IMR-90 (cell line): ENCODE data around the gene HTR3E. TPM values are rescaled to one million over a fixed set of nuclear protein-coding genes. Genes with fewer than 3 reads are reported as not detected.

Experiments used
- ATAC-seq: fragments of 200-7000 bp; cut with Tn5 transposase; 2 replicates; pipeline ENCODE4 v1.9.1; 2020; ENCODE audit warnings: low read depth, mild to moderate bottlenecking, moderate library complexity
- BruUV-seq: library from RNA; stranded (reverse); fragments of 400-500 nt; replicated peaks from 2 replicates; lab custom pipeline; 2021; lab: Mats Ljungman, UMichigan
- CTCF ChIA-PET: fragments of 300-600 bp; formaldehyde crosslinking; extraction: SDS; loops from one replicate; lab custom pipeline; 2021; ENCODE audit warnings: antibody characterized with exemption; lab: Yijun Ruan, JAX
- POLR2A ChIA-PET: fragments of 300-600 bp; sonication (Branson Sonifier 250); formaldehyde crosslinking; loops from one replicate; lab custom pipeline; 2022; ENCODE audit warnings: antibody characterized with exemption; ENCODE audit not compliant: unreplicated experiment; lab: Charles Lee
- DNase-seq: peaks from one replicate; pipeline ENCODE4 v3.0.0; 2013
- H2AFZ ChIP-seq: replicated peaks from 2 replicates; pipeline ENCODE3; 2013; ENCODE audit warnings: low read length, mild to moderate bottlenecking; ENCODE audit not compliant: poor library complexity
- H2AK5ac ChIP-seq: 2 replicates; pipeline ENCODE4 v1.6.1; 2013; ENCODE audit warnings: low read depth, low read length, inconsistent platforms
- H2AK9ac ChIP-seq: replicated peaks from 2 replicates; pipeline ENCODE3; 2013; ENCODE audit warnings: mild to moderate bottlenecking, low read depth, low read length, moderate library complexity; ENCODE audit not compliant: poor library complexity
- H2BK120ac ChIP-seq: 2 replicates; pipeline ENCODE4 v1.6.1; 2013; ENCODE audit warnings: low read depth, low read length, inconsistent platforms
- H2BK15ac ChIP-seq: 3 replicates; pipeline ENCODE4 v1.6.1; 2013; ENCODE audit warnings: low read depth, low read length, inconsistent platforms
- H2BK20ac ChIP-seq: 2 replicates; pipeline ENCODE4 v1.6.1; 2013; ENCODE audit warnings: low read depth, mild to moderate bottlenecking, inconsistent platforms, low read length, moderate library complexity
- H2BK5ac ChIP-seq: 2 replicates; pipeline ENCODE4 v1.6.1; 2013; ENCODE audit warnings: mild to moderate bottlenecking, low read depth, low read length, inconsistent platforms; ENCODE audit not compliant: poor library complexity, severe bottlenecking
- H3K14ac ChIP-seq: replicated peaks from 2 replicates; pipeline ENCODE4 v1.6.1; 2013; ENCODE audit warnings: low read depth, low read length, inconsistent platforms
- H3K18ac ChIP-seq: 2 replicates; pipeline ENCODE4 v1.6.1; 2013; ENCODE audit warnings: low read depth, low read length, control low read depth
- H3K23ac ChIP-seq: 2 replicates; pipeline ENCODE4 v1.6.1; 2013; ENCODE audit warnings: low read depth, low read length, inconsistent platforms
- H3K27ac ChIP-seq: 2 replicates; pipeline ENCODE4 v1.5.1; 2013; ENCODE audit warnings: mild to moderate bottlenecking, control low read depth, low read length; ENCODE audit not compliant: insufficient read depth
- H3K27me3 ChIP-seq: 2 replicates; pipeline ENCODE4 v1.6.1; 2013; ENCODE audit warnings: low read length; ENCODE audit not compliant: control insufficient read depth, insufficient read depth
- H3K36me3 ChIP-seq: 2 replicates; pipeline ENCODE4 v1.6.1; 2013; ENCODE audit warnings: low read length, mixed read lengths; ENCODE audit not compliant: control insufficient read depth, insufficient read depth
- H3K4ac ChIP-seq: 2 replicates; pipeline ENCODE4 v1.6.1; 2013; ENCODE audit warnings: low read depth, low read length, inconsistent platforms
- H3K4me1 ChIP-seq: 2 replicates; pipeline ENCODE4 v1.6.1; 2013; ENCODE audit warnings: low read length, mixed read lengths; ENCODE audit not compliant: control insufficient read depth, insufficient read depth
- H3K4me2 ChIP-seq: 2 replicates; pipeline ENCODE4 v1.6.1; 2013; ENCODE audit warnings: low read depth, mild to moderate bottlenecking, control low read depth, low read length, moderate library complexity
- H3K4me3 ChIP-seq: 2 replicates; pipeline ENCODE4 v1.5.1; 2013; ENCODE audit warnings: low read depth, mild to moderate bottlenecking, control low read depth, low read length, moderate library complexity; ENCODE audit not compliant: insufficient read depth
- H3K56ac ChIP-seq: 2 replicates; pipeline ENCODE4 v1.6.1; 2013; ENCODE audit warnings: low read length, inconsistent platforms; ENCODE audit not compliant: insufficient read depth; ENCODE audit errors: extremely low read depth
- H3K79me1 ChIP-seq, 2 experiments: 2 replicates each; pipeline ENCODE4 v1.6.1; 2013; ENCODE audit warnings: low read length in 2 of 2, inconsistent platforms in 1 of 2, low read depth in 1 of 2
- H3K9ac ChIP-seq: 2 replicates; pipeline ENCODE4 v1.6.1; 2013; ENCODE audit warnings: low read depth, low read length, control low read depth
- H3K9me1 ChIP-seq: 2 replicates; pipeline ENCODE4 v1.6.1; 2013; ENCODE audit warnings: low read length, inconsistent platforms; ENCODE audit not compliant: insufficient read depth
- H3K9me3 ChIP-seq: 2 replicates; pipeline ENCODE4 v1.6.1; 2013; ENCODE audit warnings: low read length; ENCODE audit not compliant: control insufficient read depth, insufficient read depth
- H4K20me1 ChIP-seq: 2 replicates; pipeline ENCODE4 v1.6.1; 2013; ENCODE audit warnings: low read length, inconsistent platforms; ENCODE audit not compliant: insufficient read depth
- H4K5ac ChIP-seq: 2 replicates; pipeline ENCODE4 v1.6.1; 2013; ENCODE audit warnings: mild to moderate bottlenecking, low read depth, low read length, control low read depth
- H4K8ac ChIP-seq, 2 experiments: 2 replicates each; pipeline ENCODE4 v1.6.1; 2013; ENCODE audit warnings: low read depth in 2 of 2, low read length in 2 of 2, control low read depth in 1 of 2, inconsistent platforms in 1 of 2
- H4K91ac ChIP-seq: 2 replicates; pipeline ENCODE4 v1.6.1; 2013; ENCODE audit warnings: low read depth, low read length, inconsistent platforms; ENCODE audit not compliant: insufficient read depth
- CHD1 ChIP-seq: IDR thresholded peaks from 2 replicates; pipeline ENCODE4 v1.6.1; 2012; ENCODE audit warnings: low read depth, low read length, improper control_type of control experiment
- FOS ChIP-seq: fragments of 150-350 bp; IDR thresholded peaks from 2 replicates; pipeline ENCODE4 v1.6.1; 2016; ENCODE audit warnings: low read depth, low read length
- WGBS, 2 experiments: methylation state at CpG; one replicate each; pipeline versions ENCODE4 v1.1.5 to v1.1.7; 2013; ENCODE audit warnings: missing lambda C conversion rate in 2 of 2; ENCODE audit not compliant: insufficient read length in 1 of 2; ENCODE audit errors: extremely low coverage in 2 of 2; 5-methylcytosine and 5-hydroxymethylcytosine counted together
- dilution Hi-C: fragments of 300-500 bp; cut with HindIII; formaldehyde crosslinking; loops from one replicate; pipeline ENCODE4 v1.14.3; 2018; ENCODE audit warnings: low sequenced_read_pairs; ENCODE audit not compliant: unreplicated experiment
- in situ Hi-C: fragments of 300-500 bp; cut with MboI; formaldehyde crosslinking; loops from 3 replicates; pipeline ENCODE4 v1.14.3; 2019; ENCODE audit warnings: low sequenced_read_pairs, inconsistent platforms, mixed read lengths
- intact Hi-C: fragments of 100-400 bp; cut with micrococcal nuclease; formaldehyde crosslinking; loops from 2 replicates; pipeline ENCODE4 v1.10.0; 2022
- polyA plus RNA-seq, 3 experiments: library from polyadenylated mRNA; depleted of rRNA; stranded (reverse); fragments of >200 nt; gene quantifications; 2 replicates each; pipeline ENCODE4 v1.2.3, GENCODE V29; 2012; ENCODE audit warnings: low replicate concordance in 1 of 3
- total RNA-seq: library from RNA; depleted of rRNA; stranded (reverse); fragments of >200 nt; gene quantifications from 2 replicates; pipeline ENCODE4 v1.2.3, GENCODE V29; 2012

Gene HTR3E
- total and polyA plus RNA-seq, 2 of the 4 experiments (the other 2 are of a cell fraction), result not detected

- no peak overlapping the region for H4K5ac ChIP-seq
Measured at GRCh38 chr3:184149123-184149522, 52.3 kb downstream of the HTR3E start.

More at GRCh38 chr3:184149123-184149522, 52.3 kb downstream of the HTR3E start:
- Histone ChIP-seq H2AK9ac (no peak overlapping the region), H3K14ac (no peak overlapping the region), H3K4me2 (no peak overlapping the region), H3K79me1 (peaks cover 2 to 7% of the 10 kb centered on the region in 2 experiments), H3K4me3 (no peak overlapping the region), H2AK5ac (no peak overlapping the region), H2BK20ac (no peak overlapping the region), H3K36me3 (peaks cover 14% of the 10 kb centered on the region), H3K9me3 (no peaks in the 10 kb centered on the region), H3K4ac (no peak overlapping the region), H3K56ac (no peak overlapping the region), H2BK15ac (no peak overlapping the region), H3K9me1 (peaks cover 2% of the 10 kb centered on the region; the same call in 1 of the 2 replicates), H4K8ac (no peak overlapping the region), H3K27me3 (no peaks in the 10 kb centered on the region), H3K9ac (no peak overlapping the region), H2AFZ (no peak overlapping the region), H2BK5ac (no peak overlapping the region), H4K20me1 (peaks cover 11% of the 10 kb centered on the region), H3K23ac (no peak overlapping the region), H3K4me1 (0 out of 2 replicates have a peak, but pooled peaks cover 2% of the 10 kb centered on the region), H3K18ac (no peak overlapping the region), H4K91ac (no peak overlapping the region), H3K27ac (no peak overlapping the region), H2BK120ac (no peak overlapping the region)
- WGBS, 2 experiments, result 100% methylated on average over 3 of the region's 6 CpGs; no CpG with 5 or more reads in 1 of the 2 experiments
- POLR2A ChIA-PET, result interaction anchor here (0.6 kb wide), 2 partner anchors 131 to 530 kb away, joined by 5 to 14 read pairs; partner anchors contain the start of gene ABCC5
- BruUV-seq, result no TSS peak
- dilution Hi-C loops (no loop called here), intact Hi-C loops (loop anchor here (5.0 kb wide), 1 partner anchor 103 kb away; no protein-coding TSS in a partner anchor), in situ Hi-C loops (no loop called here)
- CTCF ChIA-PET, result interaction anchor here (0.6 to 0.7 kb wide), 2 partner anchors 78 to 151 kb away, joined by 3 to 4 read pairs; no protein-coding TSS in a partner anchor
- TF ChIP-seq CHD1 (no peak), FOS (no peak)
- DNase-seq (no peak), ATAC-seq (no peak)
